Measurements from ENCODE around the gene SOD2. TPM values are rescaled to one million over a fixed set of nuclear protein-coding genes. Genes with fewer than 3 reads are reported as not detected.

Gene SOD2
- total and polyA plus RNA-seq, 2 of the 13 experiments (the other 11 are each of a cell fraction or from before 2014, with no cell fraction given), result 304 to 309 TPM

DNA sequence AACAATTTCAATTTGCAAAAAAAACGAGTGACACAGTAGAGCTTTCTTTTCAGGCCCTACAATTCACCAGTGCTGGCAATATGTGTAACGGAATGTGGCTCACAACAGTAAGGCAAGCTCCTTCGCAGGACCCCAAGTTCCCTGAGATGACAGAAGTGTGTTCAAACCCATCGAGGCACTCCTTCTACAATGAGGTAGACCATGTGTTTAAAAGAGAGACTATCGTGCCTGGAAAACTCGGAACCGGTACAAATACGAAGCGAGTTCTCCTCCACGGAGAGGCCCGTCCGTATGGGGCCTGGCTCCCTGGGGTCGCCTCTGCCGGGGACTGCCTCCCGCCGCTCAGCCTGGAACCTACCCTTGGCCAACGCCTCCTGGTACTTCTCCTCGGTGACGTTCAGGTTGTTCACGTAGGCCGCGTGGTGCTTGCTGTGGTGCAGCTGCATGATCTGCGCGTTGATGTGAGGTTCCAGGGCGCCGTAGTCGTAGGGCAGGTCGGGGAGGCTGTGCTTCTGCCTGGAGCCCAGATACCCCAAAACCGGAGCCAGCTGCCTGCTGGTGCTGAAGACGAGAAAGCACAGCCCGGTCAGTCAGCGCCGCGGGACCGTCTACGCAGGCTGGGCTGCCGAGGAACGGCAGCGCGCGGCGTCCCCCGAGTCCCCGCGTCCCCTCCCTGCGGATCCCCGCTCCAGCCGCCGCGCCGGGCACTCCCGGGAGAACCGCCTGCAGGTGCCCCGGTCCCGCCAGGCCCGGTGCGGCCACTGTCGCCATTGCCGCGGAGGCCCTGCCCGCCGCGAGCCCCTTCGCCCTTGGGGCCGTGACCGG, 526 bp downstream of the SOD2 start (continued):
- TF ChIP-seq ZNF790 (CRISPR knock-in tag; IDR thresholded peaks at IDR 0.05; ENCODE audit: borderline replicate concordance) (0 out of 2 replicates have a peak, but pooled peaks have one; percentile 18), NR2F6 (IDR thresholded peaks at IDR 0.05) (no peak), NR2F6 (CRISPR knock-in tag; IDR thresholded peaks at IDR 0.05) (no peak), NFYC (CRISPR knock-in tag; IDR thresholded peaks at IDR 0.05) (no peak; the same call in 1 of the 2 replicates), ZNF672 (CRISPR knock-in tag; IDR thresholded peaks at IDR 0.05) (peak; percentile 60; the same call in 1 of the 2 replicates), SNAPC4 (CRISPR knock-in tag; IDR thresholded peaks at IDR 0.05) (peak; percentile 20; the same call in 1 of the 2 replicates), REXO4 (CRISPR knock-in tag; IDR thresholded peaks at IDR 0.05; ENCODE audit: borderline replicate concordance) (no peak), ZNF142 (CRISPR knock-in tag; IDR thresholded peaks at IDR 0.05) (peak; percentile 47), TMF1 (CRISPR knock-in tag; IDR thresholded peaks at IDR 0.05; ENCODE audit: low read depth) (no peak; the same call in 1 of the 2 replicates), ZKSCAN8 (CRISPR knock-in tag; IDR thresholded peaks at IDR 0.05; ENCODE audit: borderline replicate concordance) (no peak), SRSF4 (IDR thresholded peaks at IDR 0.05; ENCODE audit: low read depth, low read length, poor library complexity, severe bottlenecking) (no peak), ZFX (CRISPR knock-in tag; IDR thresholded peaks at IDR 0.05; ENCODE audit: low read depth) (peak; percentile 74; the same call in 1 of the 2 replicates), MXI1 (IDR thresholded peaks at IDR 0.05; ENCODE audit: borderline replicate concordance, low read depth, low read length) (no peak)
- TF ChIP-seq, protein P1, sequence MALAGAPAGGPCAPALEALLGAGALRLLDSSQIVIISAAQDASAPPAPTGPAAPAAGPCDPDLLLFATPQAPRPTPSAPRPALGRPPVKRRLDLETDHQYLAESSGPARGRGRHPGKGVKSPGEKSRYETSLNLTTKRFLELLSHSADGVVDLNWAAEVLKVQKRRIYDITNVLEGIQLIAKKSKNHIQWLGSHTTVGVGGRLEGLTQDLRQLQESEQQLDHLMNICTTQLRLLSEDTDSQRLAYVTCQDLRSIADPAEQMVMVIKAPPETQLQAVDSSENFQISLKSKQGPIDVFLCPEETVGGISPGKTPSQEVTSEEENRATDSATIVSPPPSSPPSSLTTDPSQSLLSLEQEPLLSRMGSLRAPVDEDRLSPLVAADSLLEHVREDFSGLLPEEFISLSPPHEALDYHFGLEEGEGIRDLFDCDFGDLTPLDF (CRISPR knock-in tag; IDR thresholded peaks at IDR 0.05), result no peak
- TF ChIP-seq, protein P2, sequence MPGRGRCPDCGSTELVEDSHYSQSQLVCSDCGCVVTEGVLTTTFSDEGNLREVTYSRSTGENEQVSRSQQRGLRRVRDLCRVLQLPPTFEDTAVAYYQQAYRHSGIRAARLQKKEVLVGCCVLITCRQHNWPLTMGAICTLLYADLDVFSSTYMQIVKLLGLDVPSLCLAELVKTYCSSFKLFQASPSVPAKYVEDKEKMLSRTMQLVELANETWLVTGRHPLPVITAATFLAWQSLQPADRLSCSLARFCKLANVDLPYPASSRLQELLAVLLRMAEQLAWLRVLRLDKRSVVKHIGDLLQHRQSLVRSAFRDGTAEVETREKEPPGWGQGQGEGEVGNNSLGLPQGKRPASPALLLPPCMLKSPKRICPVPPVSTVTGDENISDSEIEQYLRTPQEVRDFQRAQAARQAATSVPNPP (CRISPR knock-in tag; IDR thresholded peaks at IDR 0.05), result 0 out of 2 replicates have a peak, but pooled peaks have one; percentile 10
